Suprapubic skin (tissue), 4 donors: ENCODE results near the gene MT4. TPM values are rescaled to one million over a fixed set of nuclear protein-coding genes. Genes with fewer than 3 reads are reported as not detected.

Source experiments
- DNase-seq, 2 donors: peaks; one replicate each; pipeline ENCODE4 v3.0.0-alpha.2; 2019; ENCODE audit warnings: low spot score in 2 of 2
- H3K27ac ChIP-seq: fragments of 200-600 bp; sonication (generic); one replicate; pipeline ENCODE4 v1.5.1; 2019
- H3K27me3 ChIP-seq: fragments of 200-600 bp; sonication (generic); one replicate; pipeline ENCODE4 v1.5.1; 2019
- H3K36me3 ChIP-seq: fragments of 200-600 bp; sonication (generic); one replicate; pipeline ENCODE4 v1.5.1; 2019
- H3K4me1 ChIP-seq: fragments of 200-600 bp; sonication (generic); one replicate; pipeline ENCODE4 v1.5.1; 2019
- H3K4me3 ChIP-seq: fragments of 200-600 bp; sonication (generic); one replicate; pipeline ENCODE4 v1.5.1; 2019; ENCODE audit warnings: mild to moderate bottlenecking
- H3K9me3 ChIP-seq: fragments of 200-600 bp; sonication (generic); one replicate; pipeline ENCODE4 v1.5.1; 2019
- CTCF ChIP-seq, 2 donors: fragments of 200-600 bp in 1 of 2; fragments of 450-650 bp in 1 of 2; sonication (generic) in 1 of 2; IDR thresholded peaks; one replicate each; pipeline ENCODE4 v1.5.1; 2016 to 2019; ENCODE audit warnings: antibody characterized with exemption in 2 of 2, mild to moderate bottlenecking in 1 of 2, moderate library complexity in 1 of 2
- EP300 ChIP-seq: sonication (generic); formaldehyde crosslinking; IDR thresholded peaks from one replicate; pipeline ENCODE4 v1.6.1; 2017; ENCODE audit warnings: antibody characterized with exemption
- POLR2A ChIP-seq, 2 donors: fragments of 450-650 bp; IDR thresholded peaks; one replicate each; pipeline ENCODE4 v1.6.1; 2017; ENCODE audit warnings: antibody characterized with exemption in 2 of 2, mild to moderate bottlenecking in 2 of 2, moderate library complexity in 2 of 2
- POLR2AphosphoS5 ChIP-seq, 3 donors: sonication (generic); formaldehyde crosslinking; IDR thresholded peaks; one replicate each; pipeline ENCODE4 v1.6.1; 2017; ENCODE audit warnings: antibody characterized with exemption in 3 of 3
- WGBS: methylation state at CpG from one replicate; pipeline ENCODE4 v1.1.5; 2018; 5-methylcytosine and 5-hydroxymethylcytosine counted together
- total RNA-seq, 4 donors: library from RNA; depleted of rRNA; stranded (reverse); fragments of >200 nt; gene quantifications; one replicate each; pipeline ENCODE4 v1.1.0, GENCODE V29; 2016

MT4 gene
- total RNA-seq, 4 donors from 2014 or later = 113 to 1,552 (median 179) TPM; not detected in 1

GRCh38 chr16:56615353-56615752 is 50.5 kb downstream of the MT4 start:
- no peak for DNase-seq
- Histone ChIP-seq H3K36me3 (no peaks in the 10 kb centered on the region), H3K4me3 (no peak overlapping the region), H3K27ac (no peak overlapping the region), H3K9me3 (no peaks in the 10 kb centered on the region), H3K4me1 (peaks cover 28% of the 10 kb centered on the region), H3K27me3 (no peaks in the 10 kb centered on the region)
- no peak for TF ChIP-seq CTCF (IDR thresholded peaks at IDR 0.05)
- no peak for TF ChIP-seq POLR2A (IDR thresholded peaks at IDR 0.05)
- TF ChIP-seq POLR2AphosphoS5 (IDR thresholded peaks at IDR 0.05) = no peak
- no peak for TF ChIP-seq EP300
- WGBS = 79% methylated on average over 3 of the region's 3 CpGs

GRCh38 chr16:56616608-56617211 is 51.8 kb downstream of the MT4 start:
- H3K27me3 ChIP-seq = no peaks in the 10 kb centered on the region
- peak overlapping the region; percentile 44 for H3K4me3 ChIP-seq
- no peaks in the 10 kb centered on the region for H3K9me3 ChIP-seq
- DNase-seq = no peak
- WGBS = 62% methylated on average over 23 of the region's 23 CpGs
- TF ChIP-seq EP300 (no peak), POLR2AphosphoS5 (IDR thresholded peaks at IDR 0.05) (no peak), CTCF (IDR thresholded peaks at IDR 0.05) (no peak)
- no peak overlapping the region for H3K27ac ChIP-seq
- H3K36me3 ChIP-seq = no peaks in the 10 kb centered on the region
- peaks cover 15% of the 10 kb centered on the region for H3K4me1 ChIP-seq

GRCh38 chr16:56617212-56618085 is 52.6 kb downstream of the MT4 start:
- H3K4me3 ChIP-seq = peak overlapping the region; percentile 44
- DNase-seq = no peak
- WGBS = 14% methylated on average over 25 of the region's 41 CpGs
- no peak for TF ChIP-seq EP300
- TF ChIP-seq POLR2AphosphoS5 (IDR thresholded peaks at IDR 0.05) = peak in 1 of 3 donors; percentile 45
- H3K36me3 ChIP-seq = no peaks in the 10 kb centered on the region
- H3K4me1 ChIP-seq = peaks cover 15% of the 10 kb centered on the region
- no peaks in the 10 kb centered on the region for H3K9me3 ChIP-seq
- peak overlapping the region; percentile 35 for H3K27ac ChIP-seq
- no peaks in the 10 kb centered on the region for H3K27me3 ChIP-seq

- no peak overlapping the region for H3K27ac ChIP-seq
- no peak for TF ChIP-seq POLR2A (IDR thresholded peaks at IDR 0.05)
- no peak for TF ChIP-seq EP300
- TF ChIP-seq POLR2AphosphoS5 (IDR thresholded peaks at IDR 0.05) = no peak
- TF ChIP-seq CTCF (IDR thresholded peaks at IDR 0.05) = no peak
- no peak for DNase-seq
- WGBS = 93% methylated on average over 6 of the region's 6 CpGs
- H3K27me3 ChIP-seq = no peaks in the 10 kb centered on the region
- no peak overlapping the region for H3K4me3 ChIP-seq
- no peaks in the 10 kb centered on the region for H3K36me3 ChIP-seq
- H3K4me1 ChIP-seq = peaks cover 15% of the 10 kb centered on the region
- no peaks in the 10 kb centered on the region for H3K9me3 ChIP-seq
Measured at GRCh38 chr16:56618138-56618537, 53.3 kb downstream of the MT4 start.

Other genes with a start within 250 kb of the MT4 start
- 100 to 1,000 TPM; 110 to 130 (median 126) TPM for gene AMFR, start 139.5 kb upstream of the MT4 start, total RNA-seq
- 10 to 100 TPM; 36.9 to 49.8 (median 39.9) TPM for gene NUDT21, start 113.7 kb upstream of the MT4 start, total RNA-seq
- gene OGFOD1, start 113.5 kb upstream of the MT4 start, total RNA-seq = 10 to 100 TPM; 23.8 to 31.9 (median 25.8) TPM
- gene BBS2, start 45.0 kb upstream of the MT4 start, total RNA-seq = 100 to 1,000 TPM in 2 of 4 donors, 10 to 100 TPM in 2; 79.2 to 237 (median 99.2) TPM
- not detected for gene MT3, start 24.5 kb downstream of the MT4 start, total RNA-seq
- 1,000 to 10,000 TPM in 1 of 4 donors, 100 to 1,000 TPM in 3; 375 to 1,014 (median 463) TPM for gene MT2A, start 43.5 kb downstream of the MT4 start, total RNA-seq
- gene MT1E, start 60.7 kb downstream of the MT4 start, total RNA-seq = 1,000 to 10,000 TPM in 1 of 4 donors, 100 to 1,000 TPM in 3; 454 to 1,259 (median 584) TPM
- 10 to 100 TPM; 13.6 to 41.7 (median 20.5) TPM for gene MT1M, start 67.6 kb downstream of the MT4 start, total RNA-seq
- 10 to 100 TPM in 3 of 4 donors, 1 to 10 TPM in 1; 5.2 to 93.7 (median 29.4) TPM for gene MT1A, start 73.6 kb downstream of the MT4 start, total RNA-seq
- gene MT1B, start 86.8 kb downstream of the MT4 start, total RNA-seq = not detected
- 10 to 100 TPM in 3 of 4 donors, 1 to 10 TPM in 1; 5.6 to 16.6 (median 12.9) TPM for gene MT1F, start 92.9 kb downstream of the MT4 start, total RNA-seq
- gene MT1G, start 103.0 kb downstream of the MT4 start, total RNA-seq = 100 to 1,000 TPM in 1 of 4 donors, 10 to 100 TPM in 3; 35.9 to 117 (median 62.7) TPM
- gene MT1H, start 104.7 kb downstream of the MT4 start, total RNA-seq = 10 to 100 TPM in 2 of 4 donors, 1 to 10 TPM in 2; 1.9 to 23.9 (median 11.9) TPM
- gene MT1X, start 117.4 kb downstream of the MT4 start, total RNA-seq = 1,000 to 10,000 TPM; 2,588 to 6,426 (median 4,304) TPM
- 10 to 100 TPM; 27.9 to 56.6 (median 44.1) TPM for gene NUP93, start 165.1 kb downstream of the MT4 start, total RNA-seq